ENCODE results near the gene HACE1.

HACE1 gene

GRCh38 chr6:104859225-104860146 lies at the start of gene HACE1:
HACE1 (minus strand) TSS chr6:104859919; CDS start chr6:104859642, 277 bp downstream.
- TF ChIP-seq CTCF (IDR thresholded peaks at IDR 0.05), result peak; percentile 16; the same call in 1 of the 2 replicates

GRCh38 chr6:104908888-104909525 lies 49.3 kb upstream of the HACE1 start:
- TF ChIP-seq CTCF (IDR thresholded peaks at IDR 0.05), result no peak

GRCh38 chr6:104908031-104908887 lies 48.5 kb upstream of the HACE1 start:
- TF ChIP-seq CTCF (IDR thresholded peaks at IDR 0.05), result no peak

- TF ChIP-seq CTCF (IDR thresholded peaks at IDR 0.05), result peak; percentile 54; the same call in 1 of the 2 replicates
Observed at GRCh38 chr6:104896914-104897313, 37.2 kb upstream of the HACE1 start.

- no peak for TF ChIP-seq CTCF (IDR thresholded peaks at IDR 0.05)
Observed at GRCh38 chr6:104888066-104888465, 28.3 kb upstream of the HACE1 start.

- TF ChIP-seq CTCF (IDR thresholded peaks at IDR 0.05), result no peak
Observed at GRCh38 chr6:104887350-104887749, 27.6 kb upstream of the HACE1 start.

GRCh38 chr6:104885518-104886043 lies 25.9 kb upstream of the HACE1 start:
- no peak for TF ChIP-seq CTCF (IDR thresholded peaks at IDR 0.05)
